ENCODE results near the gene FTO. TPM values are rescaled to one million over a fixed set of nuclear protein-coding genes. Genes with fewer than 3 reads are reported as not detected.
A peak's percentile ranks its signal among the peaks of the same experiment; 100 is the strongest.

Gene FTO
- total and polyA plus RNA-seq, 7 experiments from 2014 or later: 47.2 to 104 (median 58.3) TPM

DNA sequence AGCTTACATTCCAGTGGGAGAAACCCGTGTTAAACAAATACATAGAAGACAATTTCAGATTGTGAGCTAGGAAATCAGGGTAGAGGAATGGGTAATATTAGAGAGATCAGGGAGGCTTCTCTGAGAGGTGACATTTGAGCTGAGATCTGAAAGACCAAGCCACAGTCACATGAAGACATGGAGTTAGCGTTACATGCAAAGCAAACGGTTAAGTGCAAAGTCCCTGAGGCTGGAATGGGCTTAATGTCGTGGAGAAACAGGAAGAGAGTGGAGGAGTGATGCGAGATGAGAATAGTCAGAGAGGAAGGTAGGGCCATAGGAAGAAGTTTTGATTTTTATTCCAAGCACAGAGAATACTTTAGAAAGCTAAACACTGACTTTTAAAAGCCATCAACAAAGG, 336.5 kb downstream of the FTO start:
- H3K27ac Mint-ChIP-seq: no peak overlapping the region
- Histone ChIP-seq H3K27me3 (ENCODE audit: control insufficient read depth in 2 of 2, insufficient read depth in 2 of 2, low read length in 2 of 2) (no peaks in the 10 kb centered on the region), H3K27ac (ENCODE audit: low read depth, low read length) (no peak overlapping the region), H3K4me3 (ENCODE audit: low read length) (no peak overlapping the region), H3K4me1 (ENCODE audit: control insufficient read depth in 2 of 2, insufficient read depth in 2 of 2, low read length in 2 of 2) (no peaks in the 10 kb centered on the region), H3K36me3 (ENCODE audit: control insufficient read depth in 2 of 3, insufficient read depth in 3 of 3, low read length in 3 of 3) (no peaks in the 10 kb centered on the region), H3K9me3 (ENCODE audit: control insufficient read depth in 2 of 3, low read length in 3 of 3) (no peaks in the 10 kb centered on the region)
- ATAC-seq (no peak), DNase-seq (no peak)
- H3K9me3 Mint-ChIP-seq: peaks cover 0 to 21% (median 7%) of the 10 kb centered on the region in 11 donors
- H3K4me3 Mint-ChIP-seq: peak overlapping the region in 1 of 10 donors; percentile 4
- CTCF ChIA-PET: no interaction called here
- peaks cover 13 to 42% (median 38%) of the 10 kb centered on the region in 5 donors for H3K36me3 Mint-ChIP-seq
- no peaks in the 10 kb centered on the region for H3K27me3 Mint-ChIP-seq
- POLR2A ChIA-PET: interaction anchor here (0.6 kb wide), 1 partner anchor 165 kb away, joined by 3 read pairs; no protein-coding TSS in a partner anchor
- intact Hi-C loops (cut with micrococcal nuclease): no loop called here
- peaks cover 0 to 7% (median 0%) of the 10 kb centered on the region in 7 donors for H3K4me1 Mint-ChIP-seq

DNA sequence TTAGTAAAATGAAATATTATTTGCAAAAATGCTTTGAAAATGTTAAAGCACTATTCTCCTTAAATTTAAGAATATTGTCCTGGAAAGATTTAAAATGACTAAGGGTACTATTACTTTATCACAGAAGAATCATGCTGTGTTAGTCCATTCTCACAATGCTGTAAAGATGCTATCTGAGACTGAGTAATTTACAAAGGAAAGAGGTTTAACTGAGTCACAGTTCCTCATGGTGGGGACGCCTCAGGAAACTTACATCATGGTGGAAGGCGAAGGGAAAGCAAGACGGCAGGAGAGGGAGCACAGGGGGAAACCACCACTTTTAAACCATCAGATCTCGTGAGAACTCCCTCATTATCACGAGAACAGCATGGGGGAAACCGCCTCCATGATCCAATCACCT, 337.0 kb downstream of the FTO start:
- Histone ChIP-seq H3K9me3 (ENCODE audit: control insufficient read depth in 2 of 3, low read length in 3 of 3) (no peaks in the 10 kb centered on the region), H3K27me3 (ENCODE audit: control insufficient read depth in 2 of 2, insufficient read depth in 2 of 2, low read length in 2 of 2) (no peaks in the 10 kb centered on the region), H3K36me3 (ENCODE audit: control insufficient read depth in 2 of 3, insufficient read depth in 3 of 3, low read length in 3 of 3) (no peaks in the 10 kb centered on the region), H3K4me1 (ENCODE audit: control insufficient read depth in 2 of 2, insufficient read depth in 2 of 2, low read length in 2 of 2) (no peaks in the 10 kb centered on the region), H3K27ac (ENCODE audit: low read depth, low read length) (no peak overlapping the region), H3K4me3 (ENCODE audit: low read length) (no peak overlapping the region)
- DNase-seq (no peak), ATAC-seq (no peak)
- Mint-ChIP-seq H3K9me3 (peaks cover 0 to 21% (median 7%) of the 10 kb centered on the region in 11 donors), H3K4me3 (no peak overlapping the region), H3K36me3 (peaks cover 11 to 37% (median 34%) of the 10 kb centered on the region in 5 donors), H3K27me3 (no peaks in the 10 kb centered on the region), H3K27ac (no peak overlapping the region), H3K4me1 (peaks cover 0 to 7% (median 0%) of the 10 kb centered on the region in 7 donors)
- ChIA-PET POLR2A (no interaction called here), CTCF (no interaction called here)
- intact Hi-C loops (cut with micrococcal nuclease): no loop called here

DNA sequence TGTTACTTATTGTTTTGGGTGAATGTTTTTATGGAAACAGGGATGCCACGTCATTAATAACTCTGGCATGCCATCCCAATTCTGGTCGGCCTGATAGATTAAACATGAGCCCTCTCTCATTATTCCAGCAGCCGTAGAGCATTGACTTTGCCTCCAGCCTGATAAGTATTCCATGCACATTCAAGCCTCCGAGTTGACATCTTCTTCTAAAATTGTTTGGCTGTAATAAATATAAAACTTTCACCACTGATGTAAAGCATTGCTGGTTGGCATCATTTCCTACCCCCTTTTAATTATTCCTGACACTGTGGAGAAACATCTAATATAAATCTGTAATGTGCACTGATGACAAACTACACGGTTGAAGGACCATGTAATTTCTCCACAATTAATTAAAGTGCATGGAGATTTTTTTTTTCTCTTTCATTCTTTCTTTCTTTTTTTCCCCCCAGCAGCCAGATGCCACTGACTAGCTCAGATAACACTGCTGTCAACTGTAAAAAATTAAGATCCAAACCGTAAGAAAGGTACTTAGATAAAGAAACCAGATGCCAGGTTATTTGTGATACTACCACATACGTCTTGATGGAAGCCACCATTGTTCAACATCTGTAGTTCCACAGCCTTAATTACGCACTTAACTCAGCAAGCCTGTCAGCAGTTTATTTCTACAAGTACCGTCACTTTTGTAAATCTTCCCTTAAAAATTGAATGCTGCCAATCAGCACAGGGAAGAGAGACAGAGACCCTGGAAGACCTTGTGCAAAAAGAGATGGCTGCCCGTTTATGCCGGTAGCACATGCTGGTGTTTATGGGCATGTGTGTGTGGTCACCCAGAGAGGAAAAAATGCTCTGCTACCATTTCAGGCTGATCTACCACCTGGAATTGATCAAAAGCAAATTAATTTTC, 344.9 kb downstream of the FTO start:
- Mint-ChIP-seq H3K4me1 (peaks cover 0 to 26% (median 7%) of the 10 kb centered on the region in 7 donors), H3K27ac (no peak overlapping the region), H3K4me3 (no peak overlapping the region), H3K9me3 (peaks cover 0 to 5% (median 0%) of the 10 kb centered on the region in 11 donors), H3K27me3 (no peaks in the 10 kb centered on the region), H3K36me3 (peaks cover 0 to 6% (median 5%) of the 10 kb centered on the region in 5 donors)
- H3K27ac ChIP-seq (ENCODE audit: low read depth, low read length): no peak overlapping the region
- no peaks in the 10 kb centered on the region for H3K4me1 ChIP-seq (ENCODE audit: control insufficient read depth in 2 of 2, insufficient read depth in 2 of 2, low read length in 2 of 2)
- ATAC-seq (no peak), DNase-seq (no peak)
- H3K9me3 ChIP-seq (ENCODE audit: control insufficient read depth in 2 of 3, low read length in 3 of 3): no peaks in the 10 kb centered on the region
- no peaks in the 10 kb centered on the region for H3K36me3 ChIP-seq (ENCODE audit: control insufficient read depth in 2 of 3, insufficient read depth in 3 of 3, low read length in 3 of 3)
- ChIA-PET POLR2A (no interaction called here), CTCF (no interaction called here)
- no peak overlapping the region for H3K4me3 ChIP-seq (ENCODE audit: low read length)
- no peaks in the 10 kb centered on the region for H3K27me3 ChIP-seq (ENCODE audit: control insufficient read depth in 2 of 2, insufficient read depth in 2 of 2, low read length in 2 of 2)
- intact Hi-C loops (cut with micrococcal nuclease): no loop called here

DNA sequence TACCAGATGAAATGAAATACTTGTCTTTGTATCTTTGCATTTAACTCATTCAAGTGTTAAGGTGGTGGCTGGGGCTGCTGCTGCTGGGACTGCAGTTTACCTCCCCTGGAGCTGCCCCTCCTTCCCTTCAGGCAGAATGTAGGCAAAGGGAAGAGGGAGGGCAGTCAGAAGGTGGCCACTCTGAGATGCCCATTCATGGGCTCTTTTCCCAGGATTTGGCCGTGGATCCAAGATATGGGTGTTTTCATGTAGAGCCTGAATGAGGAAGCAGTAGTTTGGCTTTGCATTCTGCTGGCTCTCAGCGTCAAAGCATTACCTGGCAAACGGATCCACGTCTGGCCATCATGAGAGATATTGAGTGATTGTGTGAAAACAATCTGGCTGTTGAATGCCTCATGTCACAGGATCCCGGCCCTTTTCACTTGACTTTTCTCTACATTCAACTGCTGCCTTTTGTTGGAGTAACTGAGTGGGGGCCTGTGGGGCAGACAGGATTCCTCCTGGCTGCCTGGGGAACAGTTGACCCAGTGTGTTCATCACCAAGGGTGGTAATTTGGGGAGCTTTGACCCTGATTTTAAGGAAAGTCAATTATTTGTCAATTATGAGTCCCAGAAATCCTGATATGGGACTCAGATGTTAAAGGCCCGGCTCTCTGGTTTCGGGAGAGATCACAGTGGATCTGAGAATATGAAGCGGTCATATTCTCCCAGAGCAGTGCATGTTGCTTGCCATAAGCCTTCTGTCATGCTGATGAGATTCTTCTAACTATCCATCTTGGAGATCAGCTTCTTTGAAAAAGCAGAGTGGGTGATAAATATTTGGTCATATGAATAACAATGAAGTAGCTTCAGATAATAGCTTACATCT, 345.9 kb downstream of the FTO start:
- Mint-ChIP-seq H3K27ac (peak overlapping the region in 2 of 9 donors; percentile 6 to 28), H3K9me3 (peaks cover 0 to 3% (median 0%) of the 10 kb centered on the region in 11 donors), H3K4me1 (peaks cover 0 to 26% (median 7%) of the 10 kb centered on the region in 7 donors), H3K27me3 (no peaks in the 10 kb centered on the region), H3K36me3 (peaks cover 0 to 6% (median 5%) of the 10 kb centered on the region in 5 donors), H3K4me3 (no peak overlapping the region)
- H3K27me3 ChIP-seq (ENCODE audit: control insufficient read depth in 2 of 2, insufficient read depth in 2 of 2, low read length in 2 of 2): no peaks in the 10 kb centered on the region
- CTCF ChIA-PET: no interaction called here
- ATAC-seq (no peak), DNase-seq (no peak)
- no peaks in the 10 kb centered on the region for H3K9me3 ChIP-seq (ENCODE audit: control insufficient read depth in 2 of 3, low read length in 3 of 3)
- H3K36me3 ChIP-seq (ENCODE audit: control insufficient read depth in 2 of 3, insufficient read depth in 3 of 3, low read length in 3 of 3): no peaks in the 10 kb centered on the region
- no peak overlapping the region for H3K27ac ChIP-seq (ENCODE audit: low read depth, low read length)
- no peak overlapping the region for H3K4me3 ChIP-seq (ENCODE audit: low read length)
- no peaks in the 10 kb centered on the region for H3K4me1 ChIP-seq (ENCODE audit: control insufficient read depth in 2 of 2, insufficient read depth in 2 of 2, low read length in 2 of 2)
- intact Hi-C loops (cut with micrococcal nuclease): loop anchor here in 1 of 2 donors (10.0 kb wide), 1 partner anchor 155 kb away; no protein-coding TSS in a partner anchor
- POLR2A ChIA-PET: no interaction called here

GRCh38 chr16:54050459-54051210, 346.7 kb downstream of the FTO start:
- Histone ChIP-seq H3K36me3 (ENCODE audit: control insufficient read depth in 2 of 3, insufficient read depth in 3 of 3, low read length in 3 of 3) (no peaks in the 10 kb centered on the region), H3K27me3 (ENCODE audit: control insufficient read depth in 2 of 2, insufficient read depth in 2 of 2, low read length in 2 of 2) (no peaks in the 10 kb centered on the region), H3K4me1 (ENCODE audit: control insufficient read depth in 2 of 2, insufficient read depth in 2 of 2, low read length in 2 of 2) (no peaks in the 10 kb centered on the region), H3K9me3 (ENCODE audit: control insufficient read depth in 2 of 3, low read length in 3 of 3) (no peaks in the 10 kb centered on the region), H3K27ac (ENCODE audit: low read depth, low read length) (no peak overlapping the region), H3K4me3 (ENCODE audit: low read length) (no peak overlapping the region)
- Mint-ChIP-seq H3K27ac (peak overlapping the region in 2 of 9 donors; percentile 6 to 28), H3K4me1 (peaks cover 0 to 26% (median 7%) of the 10 kb centered on the region in 7 donors), H3K9me3 (peaks cover 0 to 3% (median 0%) of the 10 kb centered on the region in 11 donors), H3K4me3 (no peak overlapping the region), H3K36me3 (peaks cover 0 to 6% (median 5%) of the 10 kb centered on the region in 5 donors), H3K27me3 (no peaks in the 10 kb centered on the region)
- intact Hi-C loops (cut with micrococcal nuclease): loop anchor here in 1 of 2 donors (10.0 kb wide), 1 partner anchor 156 kb away; no protein-coding TSS in a partner anchor
- CTCF ChIA-PET: no interaction called here
- no peak for ATAC-seq
- POLR2A ChIA-PET: no interaction called here
- DNase-seq: no peak

GRCh38 chr16:54051821-54052220, 347.9 kb downstream of the FTO start:
- no peak overlapping the region for H3K27ac ChIP-seq (ENCODE audit: low read depth, low read length)
- H3K36me3 ChIP-seq (ENCODE audit: control insufficient read depth in 2 of 3, insufficient read depth in 3 of 3, low read length in 3 of 3): no peaks in the 10 kb centered on the region
- no peak overlapping the region for H3K4me3 ChIP-seq (ENCODE audit: low read length)
- POLR2A ChIA-PET: interaction anchor here (0.6 kb wide), 1 partner anchor 17 kb away, joined by 3 read pairs; no protein-coding TSS in a partner anchor
- DNase-seq: no peak
- no peaks in the 10 kb centered on the region for H3K9me3 ChIP-seq (ENCODE audit: control insufficient read depth in 2 of 3, low read length in 3 of 3)
- Mint-ChIP-seq H3K9me3 (peaks cover 0 to 2% (median 0%) of the 10 kb centered on the region in 11 donors), H3K27me3 (no peaks in the 10 kb centered on the region), H3K4me3 (no peak overlapping the region), H3K36me3 (peaks cover 0 to 17% (median 11%) of the 10 kb centered on the region in 5 donors), H3K27ac (no peak overlapping the region), H3K4me1 (peaks cover 0 to 26% (median 7%) of the 10 kb centered on the region in 7 donors)
- intact Hi-C loops (cut with micrococcal nuclease): loop anchor here in 1 of 2 donors (10.0 kb wide), 1 partner anchor 157 kb away; no protein-coding TSS in a partner anchor
- H3K4me1 ChIP-seq (ENCODE audit: control insufficient read depth in 2 of 2, insufficient read depth in 2 of 2, low read length in 2 of 2): no peaks in the 10 kb centered on the region
- H3K27me3 ChIP-seq (ENCODE audit: control insufficient read depth in 2 of 2, insufficient read depth in 2 of 2, low read length in 2 of 2): no peaks in the 10 kb centered on the region
- no peak for ATAC-seq
- CTCF ChIA-PET: no interaction called here

Data from naive thymus-derived CD4-positive, alpha-beta T cell (primary cell).